Sigmoid colon (tissue), 4 donors: ENCODE data around the gene HCN2.

Experiments
- CTCF ChIP-seq, 4 experiments: fragments of 450-650 bp in 3 of 4; fragments of 200-600 bp in 1 of 4; IDR thresholded peaks; one replicate each; pipeline ENCODE4 v1.5.1; 2016 to 2019; ENCODE audit warnings: antibody characterized with exemption in 4 of 4, mild to moderate bottlenecking in 3 of 4, moderate library complexity in 2 of 4
- EP300 ChIP-seq, 4 donors: sonication (generic); formaldehyde crosslinking; IDR thresholded peaks; one replicate each; pipeline ENCODE4 v1.6.1; 2017; ENCODE audit warnings: antibody characterized with exemption in 4 of 4
- POLR2A ChIP-seq, 2 donors: fragments of 450-650 bp; IDR thresholded peaks; one replicate each; pipeline ENCODE4 v1.6.1; 2016; ENCODE audit warnings: antibody characterized with exemption in 2 of 2, mild to moderate bottlenecking in 2 of 2, moderate library complexity in 2 of 2
- POLR2AphosphoS5 ChIP-seq, 4 donors: sonication (generic); formaldehyde crosslinking; IDR thresholded peaks; one replicate each; pipeline ENCODE4 v1.6.1; 2017; ENCODE audit warnings: antibody characterized with exemption in 4 of 4

DNA sequence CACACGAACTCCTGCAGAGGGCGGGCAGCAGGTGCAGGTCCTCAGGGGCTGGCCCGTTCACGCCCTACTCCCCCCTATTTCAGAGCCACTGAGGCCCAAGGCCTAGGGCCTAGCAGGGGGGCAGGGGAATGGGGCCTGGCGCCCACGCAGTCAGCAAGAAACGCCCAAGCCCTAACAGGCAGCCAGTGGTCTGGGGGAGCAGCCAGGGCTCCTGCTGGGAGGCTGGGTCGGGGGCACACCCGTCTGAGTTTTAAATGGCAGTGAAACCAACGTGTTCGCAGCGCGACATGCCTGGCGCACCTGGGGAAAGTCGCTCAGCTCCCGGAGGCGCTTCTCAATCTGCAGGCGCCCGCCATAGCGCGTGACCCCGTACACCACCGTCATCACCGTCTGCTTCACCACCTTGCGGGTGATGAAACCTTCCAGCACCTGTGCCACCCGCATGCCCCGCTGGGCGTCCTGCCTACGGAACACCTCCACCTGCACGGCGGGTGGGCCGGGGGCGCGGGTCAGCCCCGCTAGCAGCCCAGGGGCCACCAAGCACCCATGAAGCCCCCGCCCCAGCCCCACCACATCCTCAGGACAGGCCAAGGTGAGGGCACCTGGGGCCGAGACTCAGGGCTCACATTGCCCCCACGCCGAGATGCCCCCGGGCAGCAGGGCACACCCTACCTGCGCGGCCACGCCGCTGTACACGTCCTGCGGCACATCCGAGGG lies 29.8 kb downstream of the HCN2 start:
- no peak for TF ChIP-seq EP300 (IDR thresholded peaks at IDR 0.05)
- no peak for TF ChIP-seq CTCF (IDR thresholded peaks at IDR 0.05)
- TF ChIP-seq POLR2A (IDR thresholded peaks at IDR 0.05) = no peak
- TF ChIP-seq POLR2AphosphoS5 (IDR thresholded peaks at IDR 0.05) = no peak
